Umbilical cord (tissue), 2 donors: ENCODE data around the gene KLHL20. TPM values are rescaled to one million over a fixed set of nuclear protein-coding genes. Genes with fewer than 3 reads are reported as not detected.
"Not testable (repeated sequence)": the region's sequence is repeated elsewhere in the genome, so short reads cannot be mapped to it uniquely, and the experiment has no call there.

Experiments
- DNase-seq: peaks from one replicate; pipeline ENCODE4 v3.0.0-alpha.2; 2015; ENCODE audit warnings: low spot score
- total RNA-seq: library from RNA; depleted of rRNA; stranded (reverse); fragments of >200 nt; gene quantifications from one replicate; pipeline ENCODE4 v1.2.3, GENCODE V29; 2014; ENCODE audit warnings: low replicate concordance; ENCODE audit not compliant: insufficient read depth

KLHL20 gene
- total RNA-seq, result 29.9 TPM

DNA sequence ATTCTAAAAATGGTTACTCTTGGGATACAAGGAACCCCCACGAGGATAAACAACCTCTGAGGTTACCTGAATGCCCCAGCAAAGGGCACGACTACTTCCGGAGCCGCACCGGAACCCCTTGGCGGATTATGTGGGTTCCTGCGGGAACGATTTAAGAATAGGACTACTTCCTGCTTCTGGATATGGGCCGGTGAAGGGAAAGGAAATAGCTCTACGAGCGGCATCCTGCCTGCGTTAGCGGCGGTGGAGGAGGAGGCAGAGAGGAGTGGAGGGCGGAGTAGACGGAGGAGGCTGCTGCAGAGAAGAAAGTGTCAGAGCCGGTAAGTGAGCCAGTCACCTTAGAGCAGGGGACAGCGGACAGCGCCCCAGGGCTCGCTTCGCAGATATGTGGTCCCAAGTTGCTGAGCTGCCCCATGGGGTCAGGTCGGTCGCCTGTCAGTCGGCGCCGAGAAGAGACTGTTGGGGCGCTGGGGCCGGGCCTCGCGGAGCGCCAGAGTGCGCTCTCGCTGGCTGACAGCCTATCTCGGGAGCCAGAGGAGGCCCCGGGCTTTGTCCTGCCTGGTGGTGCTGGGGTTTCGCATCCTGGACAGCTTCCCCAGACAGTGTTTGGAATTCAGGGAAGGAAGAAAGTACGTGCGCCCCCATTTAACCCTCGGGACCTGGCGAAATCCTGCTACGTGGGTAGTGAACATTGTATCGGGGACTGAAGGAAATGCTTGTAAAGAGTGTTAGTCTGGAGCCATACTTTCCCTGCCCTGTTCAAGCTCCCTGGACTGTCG lies at the start of gene KLHL20:
TSS of gene KLHL20 (plus strand) at position 223 of the 779 bp plus-strand sequence. CDS start 1,063 bp downstream, outside the sequence.
- DNase-seq, result peak; percentile 93

DNA sequence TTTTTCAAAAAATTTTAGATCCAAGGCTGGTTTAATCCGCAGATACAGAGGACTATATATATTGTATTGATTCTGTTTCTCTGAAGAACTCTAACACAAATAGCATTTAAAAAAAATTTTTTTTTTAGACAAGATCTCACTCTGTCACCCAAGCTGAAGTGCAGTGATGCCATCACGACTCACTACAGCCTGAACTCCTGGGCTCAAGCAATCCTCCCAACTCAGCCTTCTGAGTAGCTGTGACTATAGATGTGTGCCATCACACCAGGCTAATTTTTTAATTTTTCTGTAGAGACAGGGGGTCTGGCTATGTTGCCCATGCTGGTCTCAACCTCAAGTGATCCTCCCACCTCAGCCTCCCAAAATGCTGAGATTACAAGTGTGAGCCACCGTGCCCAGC lies 48.1 kb upstream of the KLHL20 start:
- DNase-seq, result no peak

- DNase-seq, result peak; percentile 54
These were observed 45.3 kb upstream of the KLHL20 start, which contains the start of gene ANKRD45 for GRCh38 chr1:173669491-173669941. TSS of gene ANKRD45 (minus strand) at chr1:173669851. CDS start at chr1:173659418, 10,433 bp downstream.

DNA sequence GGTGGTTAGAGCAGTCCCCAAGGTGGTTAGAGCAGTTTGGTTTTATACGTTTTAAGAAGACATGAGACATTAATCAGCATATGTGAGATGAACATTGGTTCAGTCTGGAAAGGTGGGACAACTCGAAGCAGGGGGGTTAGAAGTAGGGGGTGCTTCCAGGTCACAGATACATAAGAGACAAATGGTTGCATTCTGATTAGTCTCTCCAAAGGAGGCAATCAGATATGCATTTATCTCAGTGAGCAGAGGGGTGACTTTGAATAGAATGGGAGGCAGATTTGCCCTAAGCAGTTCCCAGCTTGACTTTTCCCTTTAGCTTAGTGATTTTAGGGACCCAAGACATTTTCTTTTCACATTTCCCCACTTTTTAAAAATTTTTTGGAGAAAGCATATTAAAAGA lies 40.3 kb upstream of the KLHL20 start:
- not testable (repeated sequence) for DNase-seq

- DNase-seq, result not testable (repeated sequence)
These were observed 34.6 kb upstream of the KLHL20 start for GRCh38 chr1:173680152-173680551.

DNA sequence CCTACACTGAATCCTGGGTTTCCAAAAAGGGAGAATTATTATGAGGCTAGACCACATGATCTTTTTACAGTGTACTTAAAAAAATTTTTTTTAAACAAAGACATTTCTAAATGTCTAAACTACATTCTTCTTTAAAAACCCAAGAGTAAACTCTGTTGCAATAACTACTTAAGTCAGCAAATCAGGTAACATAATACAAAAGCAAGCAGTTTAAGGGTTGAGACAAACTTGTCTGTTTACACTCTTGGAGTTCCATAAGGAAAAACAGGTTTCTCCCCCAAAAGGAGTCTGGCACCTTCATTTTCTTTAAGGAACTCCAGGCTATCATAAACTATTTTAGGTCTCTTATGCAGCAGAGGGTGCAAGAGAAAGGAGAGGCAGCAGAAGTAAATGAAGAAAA lies 32.6 kb upstream of the KLHL20 start:
- no peak for DNase-seq

DNA sequence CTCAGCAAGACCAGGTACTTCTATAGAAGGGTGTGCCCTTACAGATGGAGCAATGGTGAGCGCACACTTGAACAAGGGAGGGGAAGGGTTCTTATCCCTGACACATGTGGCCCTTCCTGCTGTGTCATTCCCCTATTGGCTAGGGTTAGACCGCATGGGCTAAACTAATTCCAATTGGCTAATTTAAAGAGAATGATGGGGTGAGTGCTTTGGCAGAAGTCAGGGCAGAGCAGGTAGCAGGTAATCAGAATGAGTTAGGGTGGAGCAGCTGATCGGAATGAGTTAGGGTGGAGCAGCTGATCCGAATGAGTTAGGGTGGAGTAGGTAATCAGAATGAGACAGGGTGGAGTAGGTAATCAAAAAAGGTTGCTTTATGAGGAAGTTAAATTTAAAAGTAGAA lies 30.9 kb upstream of the KLHL20 start:
- DNase-seq, result not testable (repeated sequence)

GRCh38 chr1:173685121-173685520 lies 29.7 kb upstream of the KLHL20 start:
- DNase-seq, result not testable (repeated sequence)

- DNase-seq, result no peak
These were observed 26.5 kb upstream of the KLHL20 start for GRCh38 chr1:173688300-173688699.

GRCh38 chr1:173693238-173693637 lies 21.5 kb upstream of the KLHL20 start:
- DNase-seq, result no peak

- DNase-seq, result not testable (repeated sequence)
These were observed 13.5 kb upstream of the KLHL20 start for GRCh38 chr1:173701299-173701698.

GRCh38 chr1:173702736-173703135 lies 12.0 kb upstream of the KLHL20 start:
- no peak for DNase-seq

DNA sequence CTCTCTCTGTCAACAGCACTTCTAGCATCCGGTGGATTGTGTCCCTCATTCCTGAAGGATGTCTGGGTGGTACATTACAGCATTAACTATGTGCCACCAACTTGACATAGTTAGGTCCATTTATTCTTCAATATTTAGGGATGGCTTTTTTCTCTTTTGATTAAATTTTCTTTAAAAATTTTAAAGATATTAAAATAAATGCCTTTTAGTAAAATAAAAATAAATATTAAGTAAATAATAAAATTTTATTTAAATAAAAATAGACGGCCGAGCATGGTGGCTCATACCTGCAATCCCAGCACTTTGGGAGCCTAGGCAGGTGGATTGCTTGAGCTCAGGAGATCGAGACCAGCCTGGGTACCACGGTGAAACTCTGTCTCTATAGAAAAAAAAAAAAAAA lies 9.7 kb upstream of the KLHL20 start:
- no peak for DNase-seq

DNA sequence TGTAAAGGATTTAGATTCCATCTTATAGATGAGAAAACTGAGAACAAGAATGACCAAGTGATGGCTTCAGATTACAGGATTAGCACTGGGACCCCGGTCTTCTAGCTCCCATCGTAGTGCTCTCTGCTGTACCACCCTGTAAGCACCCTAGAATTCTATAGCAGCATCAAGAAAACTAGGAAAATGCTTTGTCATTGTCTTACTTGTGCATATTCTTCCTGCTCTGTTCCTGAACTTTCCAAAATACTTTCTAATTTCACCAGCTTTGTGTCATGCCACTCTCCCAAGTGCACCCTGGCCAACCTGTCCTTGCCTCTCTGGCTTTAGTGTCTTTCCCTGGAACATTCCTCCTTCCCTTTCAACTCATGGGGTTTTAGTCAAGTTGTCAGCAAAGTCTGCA lies 6.0 kb upstream of the KLHL20 start:
- DNase-seq, result no peak

DNA sequence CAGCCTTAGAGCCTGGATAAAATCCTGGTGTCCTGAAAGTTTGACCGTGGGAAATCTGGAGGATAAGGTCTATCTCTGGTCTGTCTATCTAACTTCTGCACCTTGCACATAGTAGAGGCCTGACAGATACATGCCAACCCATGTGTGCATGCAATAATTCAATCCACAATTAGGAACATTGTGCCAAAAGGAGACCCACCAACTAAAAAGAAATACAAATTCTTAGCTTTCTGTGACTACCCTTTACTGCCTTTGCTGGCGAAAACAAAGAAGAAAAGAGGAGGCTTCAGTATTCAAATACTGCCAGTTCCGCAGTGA lies 381 bp upstream of the KLHL20 start:
- no peak for DNase-seq

GRCh38 chr1:173715538-173715844 lies 710 bp downstream of the KLHL20 start:
- no peak for DNase-seq

DNA sequence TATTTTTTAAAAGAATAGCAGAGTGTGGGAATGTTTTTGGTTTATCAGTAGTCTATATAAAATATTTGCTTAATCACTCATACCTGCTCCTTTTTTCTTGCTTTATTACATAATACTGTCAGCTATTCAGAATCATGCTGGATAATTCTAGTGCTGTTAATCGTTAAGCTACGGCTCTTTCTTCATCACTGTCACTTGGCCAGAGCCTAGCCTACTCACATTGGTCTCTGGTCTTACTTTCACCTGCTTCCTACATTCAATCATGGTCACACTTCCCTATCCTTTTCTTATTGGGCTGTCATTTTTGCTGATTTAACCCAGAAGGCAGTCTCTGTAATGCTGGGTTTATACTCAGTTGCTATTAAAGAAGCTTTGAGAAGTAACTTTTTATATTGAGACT lies 2.5 kb downstream of the KLHL20 start:
- DNase-seq, result no peak

GRCh38 chr1:173731331-173731730 lies 16.6 kb downstream of the KLHL20 start:
- not testable (repeated sequence) for DNase-seq

- no peak for DNase-seq
These were observed 19.1 kb downstream of the KLHL20 start for GRCh38 chr1:173733912-173734311.

DNA sequence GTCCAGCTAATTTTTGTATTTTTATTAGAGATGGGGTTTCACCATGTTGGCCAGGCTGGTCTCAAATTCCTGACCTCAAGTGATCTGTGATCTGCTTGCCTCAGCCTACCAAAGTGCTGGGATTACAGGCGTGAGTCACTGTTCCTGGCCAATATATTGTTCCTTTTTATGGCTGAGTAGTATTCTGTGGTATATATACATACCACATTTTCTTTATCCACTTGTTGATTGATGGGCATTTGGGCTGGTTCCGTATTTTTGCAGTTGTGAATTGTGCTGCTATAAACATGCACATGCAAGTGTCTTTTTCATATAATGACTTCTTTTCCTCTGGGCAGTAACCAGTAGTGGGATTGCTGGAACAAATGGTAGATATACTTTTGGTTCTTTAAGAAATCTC lies 21.3 kb downstream of the KLHL20 start:
- not testable (repeated sequence) for DNase-seq

- DNase-seq, result no peak
These were observed 27.6 kb downstream of the KLHL20 start for GRCh38 chr1:173742203-173742886.

GRCh38 chr1:173744651-173745050 lies 29.9 kb downstream of the KLHL20 start:
- DNase-seq, result no peak

DNA sequence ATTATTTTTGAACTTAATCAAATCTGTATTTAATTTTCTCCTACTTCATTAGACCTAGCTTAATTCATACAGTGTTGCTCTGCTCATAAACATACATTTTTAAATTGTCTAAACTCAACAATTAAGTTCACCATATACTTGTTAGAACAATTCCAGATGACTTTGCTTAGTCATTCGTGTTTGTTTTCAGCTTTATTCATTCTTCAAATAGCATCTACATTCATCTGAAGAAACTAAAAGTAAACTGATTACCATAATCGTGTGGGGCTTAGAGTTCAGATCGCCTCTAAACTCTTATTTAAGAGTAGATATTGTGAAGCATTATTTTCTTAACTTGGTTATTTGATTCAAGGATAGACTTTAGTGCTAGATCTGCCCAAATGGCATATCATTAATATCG lies 34.4 kb downstream of the KLHL20 start:
- DNase-seq, result no peak
